Measurements from ENCODE around the gene TLX3.

The TLX3 gene

GRCh38 chr5:171306781-171307591 lies 2.1 kb upstream of the TLX3 start:
- no peak for ATAC-seq
- TF ChIP-seq ZFP3 (CRISPR knock-in tag; IDR thresholded peaks at IDR 0.05): no peak
- TF ChIP-seq, protein P1, sequence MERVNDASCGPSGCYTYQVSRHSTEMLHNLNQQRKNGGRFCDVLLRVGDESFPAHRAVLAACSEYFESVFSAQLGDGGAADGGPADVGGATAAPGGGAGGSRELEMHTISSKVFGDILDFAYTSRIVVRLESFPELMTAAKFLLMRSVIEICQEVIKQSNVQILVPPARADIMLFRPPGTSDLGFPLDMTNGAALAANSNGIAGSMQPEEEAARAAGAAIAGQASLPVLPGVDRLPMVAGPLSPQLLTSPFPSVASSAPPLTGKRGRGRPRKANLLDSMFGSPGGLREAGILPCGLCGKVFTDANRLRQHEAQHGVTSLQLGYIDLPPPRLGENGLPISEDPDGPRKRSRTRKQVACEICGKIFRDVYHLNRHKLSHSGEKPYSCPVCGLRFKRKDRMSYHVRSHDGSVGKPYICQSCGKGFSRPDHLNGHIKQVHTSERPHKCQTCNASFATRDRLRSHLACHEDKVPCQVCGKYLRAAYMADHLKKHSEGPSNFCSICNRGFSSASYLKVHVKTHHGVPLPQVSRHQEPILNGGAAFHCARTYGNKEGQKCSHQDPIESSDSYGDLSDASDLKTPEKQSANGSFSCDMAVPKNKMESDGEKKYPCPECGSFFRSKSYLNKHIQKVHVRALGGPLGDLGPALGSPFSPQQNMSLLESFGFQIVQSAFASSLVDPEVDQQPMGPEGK (CRISPR knock-in tag; IDR thresholded peaks at IDR 0.05; ENCODE audit: borderline replicate concordance): no peak
- TF ChIP-seq PPARA (CRISPR knock-in tag; IDR thresholded peaks at IDR 0.05; ENCODE audit: borderline replicate concordance): no peak
- TF ChIP-seq ZFP30 (CRISPR knock-in tag; IDR thresholded peaks at IDR 0.05): no peak
- no peak for TF ChIP-seq ISL1 (CRISPR knock-in tag; IDR thresholded peaks at IDR 0.05)
- TF ChIP-seq CSDC2 (CRISPR knock-in tag; IDR thresholded peaks at IDR 0.05): no peak
- no peak for TF ChIP-seq RARB (CRISPR knock-in tag; IDR thresholded peaks at IDR 0.05)
- no peak for TF ChIP-seq ESRRG (CRISPR knock-in tag; IDR thresholded peaks at IDR 0.05)
- no peak for TF ChIP-seq OSR1 (CRISPR knock-in tag; IDR thresholded peaks at IDR 0.05)

DNA sequence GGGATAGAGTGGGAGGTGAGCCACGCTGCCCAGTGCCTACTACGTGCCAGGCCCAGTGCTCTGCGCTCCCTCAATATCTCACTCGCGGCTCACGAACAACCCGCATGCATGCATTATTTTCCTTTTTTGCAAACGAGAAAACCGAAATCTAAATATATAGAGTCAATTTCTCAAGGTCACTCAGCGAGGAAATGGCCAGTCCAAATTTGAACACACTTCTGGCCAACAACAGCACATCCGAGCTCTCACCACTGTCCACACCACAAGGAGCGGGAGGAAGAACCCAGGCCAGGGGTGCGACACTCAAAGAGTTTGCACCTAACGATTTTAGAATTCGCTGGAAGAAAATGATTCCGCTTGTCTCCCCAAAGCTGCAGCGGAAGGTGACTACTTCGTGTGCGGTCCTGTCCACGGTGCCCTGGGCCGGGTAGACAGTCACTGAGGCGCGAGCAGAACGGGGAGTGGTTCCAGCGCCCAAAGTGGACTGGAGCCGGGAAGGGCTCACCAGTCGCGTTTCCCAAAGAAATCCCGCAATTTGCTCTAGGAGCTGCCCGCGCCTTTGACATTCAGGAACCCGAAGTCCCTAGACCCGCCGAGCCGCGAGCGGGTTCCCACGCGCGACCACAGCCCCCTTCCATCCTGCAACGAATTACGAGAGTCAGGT lies 1.1 kb upstream of the TLX3 start:
- no peak for ATAC-seq
- no peak for TF ChIP-seq ZC3H10 (CRISPR knock-in tag; IDR thresholded peaks at IDR 0.05)
- TF ChIP-seq ZNF70 (CRISPR knock-in tag; IDR thresholded peaks at IDR 0.05): no peak
- TF ChIP-seq CSRNP3 (CRISPR knock-in tag; IDR thresholded peaks at IDR 0.05): no peak
- no peak for TF ChIP-seq TSHZ2 (CRISPR knock-in tag; IDR thresholded peaks at IDR 0.05)
- TF ChIP-seq, protein P2, sequence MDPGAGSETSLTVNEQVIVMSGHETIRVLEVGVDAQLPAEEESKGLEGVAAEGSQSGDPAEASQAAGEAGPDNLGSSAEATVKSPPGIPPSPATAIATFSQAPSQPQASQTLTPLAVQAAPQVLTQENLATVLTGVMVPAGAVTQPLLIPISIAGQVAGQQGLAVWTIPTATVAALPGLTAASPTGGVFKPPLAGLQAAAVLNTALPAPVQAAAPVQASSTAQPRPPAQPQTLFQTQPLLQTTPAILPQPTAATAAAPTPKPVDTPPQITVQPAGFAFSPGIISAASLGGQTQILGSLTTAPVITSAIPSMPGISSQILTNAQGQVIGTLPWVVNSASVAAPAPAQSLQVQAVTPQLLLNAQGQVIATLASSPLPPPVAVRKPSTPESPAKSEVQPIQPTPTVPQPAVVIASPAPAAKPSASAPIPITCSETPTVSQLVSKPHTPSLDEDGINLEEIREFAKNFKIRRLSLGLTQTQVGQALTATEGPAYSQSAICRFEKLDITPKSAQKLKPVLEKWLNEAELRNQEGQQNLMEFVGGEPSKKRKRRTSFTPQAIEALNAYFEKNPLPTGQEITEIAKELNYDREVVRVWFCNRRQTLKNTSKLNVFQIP (CRISPR knock-in tag; IDR thresholded peaks at IDR 0.05; ENCODE audit: borderline replicate concordance, low read depth): no peak
- TF ChIP-seq ISL1 (CRISPR knock-in tag; IDR thresholded peaks at IDR 0.05): no peak
- no peak for TF ChIP-seq PPARA (CRISPR knock-in tag; IDR thresholded peaks at IDR 0.05; ENCODE audit: borderline replicate concordance)
- TF ChIP-seq ZNF565 (CRISPR knock-in tag; conservative IDR thresholded peaks at IDR 0.05; ENCODE audit: low read depth): no peak
- TF ChIP-seq BACH2 (CRISPR knock-in tag; IDR thresholded peaks at IDR 0.05; ENCODE audit: borderline replicate concordance): no peak
- no peak for TF ChIP-seq SNAI2 (CRISPR knock-in tag; IDR thresholded peaks at IDR 0.05)
- TF ChIP-seq ZFP30 (CRISPR knock-in tag; IDR thresholded peaks at IDR 0.05): no peak
- TF ChIP-seq CREB5 (CRISPR knock-in tag; IDR thresholded peaks at IDR 0.05; ENCODE audit: low read depth): no peak
- no peak for TF ChIP-seq ESRRG (CRISPR knock-in tag; IDR thresholded peaks at IDR 0.05)
- TF ChIP-seq TCF4 (CRISPR knock-in tag; IDR thresholded peaks at IDR 0.05; ENCODE audit: borderline replicate concordance): no peak
- no peak for TF ChIP-seq ZNF8 (CRISPR knock-in tag; IDR thresholded peaks at IDR 0.05)
